ENCODE measurements around the gene UNC79. TPM values are rescaled to one million over a fixed set of nuclear protein-coding genes. Genes with fewer than 3 reads are reported as not detected.

The UNC79 gene
- total RNA-seq, 1 experiment from 2014 or later, result 0.05 TPM

DNA sequence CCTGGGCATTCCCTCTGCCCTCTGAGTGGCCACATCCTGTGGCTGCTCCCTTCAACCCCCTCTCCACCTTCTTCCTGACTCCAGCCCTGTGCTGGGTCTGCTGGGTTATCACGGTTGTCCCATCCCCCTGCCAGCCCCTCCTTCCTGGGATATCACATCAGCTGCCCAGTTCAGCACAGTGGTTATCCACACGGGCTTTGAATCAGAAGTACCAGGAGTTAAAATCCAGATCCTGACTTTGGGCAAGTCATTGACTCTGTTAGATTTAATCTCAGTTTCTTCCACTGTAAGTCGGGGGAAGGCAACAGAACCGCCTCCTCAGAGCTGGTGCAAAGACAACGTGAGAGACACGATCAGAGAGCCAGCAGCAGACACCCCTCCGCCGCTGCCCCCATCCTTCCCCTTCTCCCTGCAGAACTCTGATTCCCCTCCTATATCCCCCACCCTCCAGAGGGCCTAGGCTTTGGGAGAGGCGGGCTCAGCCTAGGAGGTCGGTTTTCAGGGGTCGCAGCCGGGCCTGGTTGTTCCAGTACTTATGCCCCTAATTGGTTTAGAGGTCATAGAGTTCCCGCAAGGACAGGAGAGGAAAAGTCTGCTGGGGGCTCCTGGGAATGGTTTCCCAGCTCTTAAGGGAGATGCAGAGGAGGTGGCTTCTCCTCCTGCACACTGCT lies 315.0 kb downstream of the UNC79 start:
- DNase-seq (ENCODE audit: extremely low read depth, low read depth), result no peak

DNA sequence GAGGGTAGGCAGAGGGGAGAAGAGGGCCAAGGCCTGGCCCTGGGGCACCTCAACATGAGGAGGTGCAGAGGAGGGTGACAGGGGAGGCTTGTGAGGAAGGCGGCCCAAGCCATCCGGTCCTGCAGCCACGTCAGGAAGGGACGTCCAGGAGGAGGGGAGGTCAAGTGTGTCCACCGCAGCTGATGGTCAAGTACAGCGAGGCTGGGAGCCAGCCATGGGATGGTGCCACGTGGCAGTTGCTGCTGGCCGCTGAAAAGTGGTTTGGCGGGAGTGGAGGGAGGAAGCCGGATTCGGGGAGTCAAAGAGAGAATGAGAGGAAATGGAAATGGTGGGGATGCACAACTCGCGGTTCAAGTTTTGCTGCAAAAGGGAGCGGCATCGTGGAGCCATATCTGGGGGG lies 316.4 kb downstream of the UNC79 start:
- DNase-seq (ENCODE audit: extremely low read depth, low read depth), result no peak

DNA sequence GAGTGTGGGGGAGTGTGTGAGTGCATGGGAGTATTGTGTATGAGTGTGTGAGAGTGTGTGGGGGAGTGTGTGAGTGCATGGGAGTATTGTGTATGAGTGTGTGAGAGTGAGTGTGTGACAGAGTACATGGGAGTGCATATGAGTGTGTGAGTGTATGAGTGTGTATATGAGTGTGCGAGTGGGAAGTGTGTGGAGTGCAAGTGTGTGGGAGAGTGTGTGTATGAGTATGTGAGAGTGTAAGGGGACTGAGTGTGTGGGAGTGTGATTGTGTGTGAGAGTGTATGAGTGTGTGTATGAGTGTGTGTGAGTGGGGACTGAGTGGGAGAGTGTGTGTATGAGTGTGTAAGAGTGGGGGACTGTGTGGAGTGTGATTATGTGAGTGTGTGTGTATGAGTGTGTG lies 316.8 kb downstream of the UNC79 start:
- no peak for DNase-seq (ENCODE audit: extremely low read depth, low read depth)

GRCh38 chr14:93748208-93749075 lies 317.7 kb downstream of the UNC79 start:
- DNase-seq (ENCODE audit: extremely low read depth, low read depth), result no peak

GRCh38 chr14:93749076-93749420 lies 318.3 kb downstream of the UNC79 start:
- DNase-seq (ENCODE audit: extremely low read depth, low read depth), result no peak

GRCh38 chr14:93751946-93752655 lies 321.4 kb downstream of the UNC79 start:
- DNase-seq (ENCODE audit: extremely low read depth, low read depth), result no peak

DNA sequence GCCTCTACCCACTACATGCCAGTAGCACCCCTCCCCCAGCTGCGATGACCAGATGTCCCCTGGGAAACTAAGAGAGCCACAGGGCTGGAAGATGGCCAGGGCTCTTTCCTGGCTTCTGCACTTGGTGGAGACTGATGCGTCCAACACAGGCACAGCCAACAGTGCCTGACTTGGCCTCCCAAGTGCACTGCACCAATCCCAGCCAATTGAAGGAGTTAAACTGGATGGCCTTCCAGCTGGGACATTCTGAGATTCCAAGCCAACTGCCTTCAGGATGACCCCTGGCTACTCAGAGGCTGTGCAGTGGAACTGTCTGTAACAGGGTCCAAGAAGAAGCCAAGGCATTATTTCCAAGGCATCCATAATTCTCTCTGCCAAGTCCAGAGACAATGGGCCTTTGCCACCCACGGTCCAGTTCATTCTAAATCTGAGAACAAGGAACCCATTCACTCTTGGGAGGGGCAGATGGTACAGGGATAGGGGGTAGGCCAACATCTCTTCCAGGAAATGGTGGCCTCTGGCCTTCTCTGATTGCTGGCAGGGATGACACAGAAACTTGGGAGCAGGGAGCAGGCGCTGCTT lies 322.3 kb downstream of the UNC79 start:
- no peak for DNase-seq (ENCODE audit: extremely low read depth, low read depth)

DNA sequence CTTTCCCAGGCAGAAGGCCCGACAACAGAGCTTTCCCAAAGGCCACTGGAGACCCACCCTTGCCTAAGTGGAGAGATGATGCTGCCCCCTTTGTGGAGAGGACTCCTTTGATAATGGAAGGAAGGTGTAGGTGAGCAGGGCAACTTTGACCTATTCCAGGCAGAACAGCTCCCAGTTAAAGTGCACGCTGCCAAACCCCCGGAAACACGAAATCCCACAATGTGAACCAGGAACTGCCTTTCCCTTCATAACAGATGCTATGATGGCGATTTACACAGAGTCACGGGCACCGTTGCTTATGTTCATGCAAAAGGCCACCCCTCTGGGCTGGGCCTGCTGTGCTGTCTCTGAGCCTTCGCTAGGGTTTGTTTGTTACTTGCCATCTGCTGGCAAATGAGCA lies 322.9 kb downstream of the UNC79 start:
- DNase-seq (ENCODE audit: extremely low read depth, low read depth), result no peak

- no peak for DNase-seq (ENCODE audit: extremely low read depth, low read depth)
Observed at GRCh38 chr14:93757206-93757605, 326.5 kb downstream of the UNC79 start.

Small RNA genes within 50 kb of the gene (small RNA-seq; reads per million reads assigned to genes)
- gene RF00019 (0 reads per million in 2 experiments), gene RF02271 (0 reads per million in 2 experiments), gene RNU6-1258P (0 reads per million in 2 experiments)

Other genes with a start within 250 kb of the UNC79 start
- gene MOAP1, start 246.0 kb upstream of the UNC79 start, total RNA-seq (2014; rRNA removed; shearing (Covaris generic)), result 60.7 and 68.4 TPM in 2 replicates
- gene LYSET, start 245.6 kb upstream of the UNC79 start, total RNA-seq (2014; rRNA removed; shearing (Covaris generic)), result 35.3 and 40.6 TPM in 2 replicates
- 38.9 and 41.8 TPM in 2 replicates for gene GON7, start 223.9 kb upstream of the UNC79 start, total RNA-seq (2014; rRNA removed; shearing (Covaris generic))
- gene UBR7, start 223.7 kb upstream of the UNC79 start, total RNA-seq (2014; rRNA removed; shearing (Covaris generic)), result 29.2 and 38.1 TPM in 2 replicates
- 19.8 and 21.5 TPM in 2 replicates for gene BTBD7, start 97.9 kb upstream of the UNC79 start, total RNA-seq (2014; rRNA removed; shearing (Covaris generic))
- not detected in 2 replicates for gene COX8C, start 83.8 kb upstream of the UNC79 start, total RNA-seq (2014; rRNA removed; shearing (Covaris generic))

Measured in NCI-H460 (cell line).